ENCODE results near the gene RPS6KB2.

DNA sequence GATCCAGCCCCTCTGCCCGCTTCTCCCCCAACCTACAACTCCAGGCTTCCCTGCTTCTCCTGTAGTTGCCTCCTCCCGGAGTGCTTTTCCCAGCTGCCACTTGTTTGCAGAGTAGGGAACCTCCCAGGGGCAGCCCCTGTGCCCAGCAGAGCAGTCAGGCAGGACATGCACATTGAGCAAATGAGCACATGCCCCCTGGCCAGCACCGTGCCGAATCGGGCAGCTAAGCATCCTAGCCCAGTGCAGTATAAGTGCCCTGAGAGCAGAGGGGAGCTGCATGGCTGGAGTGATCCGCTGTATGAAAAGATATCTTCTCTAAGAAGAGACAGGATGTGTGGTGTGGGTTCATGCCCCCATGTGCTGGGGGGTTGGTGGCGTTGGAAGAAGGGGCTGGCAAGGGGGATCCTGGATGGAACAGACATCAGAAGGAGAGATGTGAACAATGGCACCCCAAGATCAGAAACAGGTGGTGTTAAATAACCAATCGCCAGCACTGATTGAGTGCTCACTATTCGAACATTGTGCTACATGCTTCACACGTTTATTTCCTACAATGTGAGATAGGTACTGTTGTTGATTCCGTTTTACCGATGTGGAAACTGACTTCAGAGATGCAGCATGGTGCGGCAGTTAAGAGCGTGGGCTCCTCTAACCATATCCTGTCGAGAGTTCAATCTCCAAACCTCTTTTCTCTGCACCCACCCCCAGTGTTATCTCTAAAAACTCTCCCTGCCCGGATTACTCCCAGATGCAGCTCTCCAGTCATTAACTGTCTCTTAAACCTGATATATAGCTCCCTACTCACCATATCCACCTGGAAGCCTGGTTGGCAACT, 55.8 kb downstream of the RPS6KB2 start:
- no peak for TF ChIP-seq POLR2A (IDR thresholded peaks at IDR 0.05)
- TF ChIP-seq, protein P1, sequence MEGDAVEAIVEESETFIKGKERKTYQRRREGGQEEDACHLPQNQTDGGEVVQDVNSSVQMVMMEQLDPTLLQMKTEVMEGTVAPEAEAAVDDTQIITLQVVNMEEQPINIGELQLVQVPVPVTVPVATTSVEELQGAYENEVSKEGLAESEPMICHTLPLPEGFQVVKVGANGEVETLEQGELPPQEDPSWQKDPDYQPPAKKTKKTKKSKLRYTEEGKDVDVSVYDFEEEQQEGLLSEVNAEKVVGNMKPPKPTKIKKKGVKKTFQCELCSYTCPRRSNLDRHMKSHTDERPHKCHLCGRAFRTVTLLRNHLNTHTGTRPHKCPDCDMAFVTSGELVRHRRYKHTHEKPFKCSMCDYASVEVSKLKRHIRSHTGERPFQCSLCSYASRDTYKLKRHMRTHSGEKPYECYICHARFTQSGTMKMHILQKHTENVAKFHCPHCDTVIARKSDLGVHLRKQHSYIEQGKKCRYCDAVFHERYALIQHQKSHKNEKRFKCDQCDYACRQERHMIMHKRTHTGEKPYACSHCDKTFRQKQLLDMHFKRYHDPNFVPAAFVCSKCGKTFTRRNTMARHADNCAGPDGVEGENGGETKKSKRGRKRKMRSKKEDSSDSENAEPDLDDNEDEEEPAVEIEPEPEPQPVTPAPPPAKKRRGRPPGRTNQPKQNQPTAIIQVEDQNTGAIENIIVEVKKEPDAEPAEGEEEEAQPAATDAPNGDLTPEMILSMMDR (IDR thresholded peaks at IDR 0.05): no peak
